ENCODE results near the gene ADAM10.
A peak's percentile ranks its signal among the peaks of the same experiment; 100 is the strongest.

ADAM10 gene

DNA sequence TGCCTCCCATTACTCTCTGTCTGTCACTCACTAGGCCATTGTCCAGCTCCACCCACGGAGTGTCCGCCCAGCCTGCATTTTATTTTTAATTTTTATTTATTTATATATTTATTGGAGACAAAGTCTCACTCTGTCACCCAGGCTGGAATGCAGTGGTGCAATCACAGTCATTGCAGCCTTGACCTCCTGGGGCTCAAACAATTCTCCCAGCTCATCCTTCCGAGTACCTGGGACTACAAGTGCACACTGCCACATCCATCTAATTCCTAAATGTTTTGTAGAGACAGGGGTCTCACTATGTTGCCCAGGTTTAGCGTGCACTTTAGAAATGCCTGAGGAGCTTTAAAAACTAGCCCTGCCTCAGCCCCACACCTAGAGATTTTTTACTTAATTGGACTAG, 176.2 kb downstream of the ADAM10 start:
- DNase-seq = no peak

GRCh38 chr15:58572521-58572920, 177.0 kb downstream of the ADAM10 start:
- DNase-seq = no peak

DNA sequence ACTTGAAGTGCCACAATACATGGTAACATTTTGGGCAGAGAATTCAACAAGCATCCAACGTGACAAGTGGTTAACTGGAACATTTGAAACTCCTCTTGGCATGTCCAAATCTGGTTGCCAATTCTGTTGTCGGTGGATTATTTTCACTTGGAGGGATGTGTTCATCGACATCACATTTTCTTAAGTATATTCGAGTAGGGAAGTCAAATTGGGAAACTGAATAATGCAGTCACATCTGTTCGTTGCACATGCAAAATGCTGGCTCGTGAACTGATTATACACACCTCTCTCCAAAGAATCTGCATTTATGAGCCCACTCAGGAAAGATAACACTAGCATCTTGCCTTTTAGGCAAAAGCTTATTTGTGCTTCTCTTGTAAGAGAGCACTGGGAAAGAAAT, 178.0 kb downstream of the ADAM10 start:
- DNase-seq = no peak

DNA sequence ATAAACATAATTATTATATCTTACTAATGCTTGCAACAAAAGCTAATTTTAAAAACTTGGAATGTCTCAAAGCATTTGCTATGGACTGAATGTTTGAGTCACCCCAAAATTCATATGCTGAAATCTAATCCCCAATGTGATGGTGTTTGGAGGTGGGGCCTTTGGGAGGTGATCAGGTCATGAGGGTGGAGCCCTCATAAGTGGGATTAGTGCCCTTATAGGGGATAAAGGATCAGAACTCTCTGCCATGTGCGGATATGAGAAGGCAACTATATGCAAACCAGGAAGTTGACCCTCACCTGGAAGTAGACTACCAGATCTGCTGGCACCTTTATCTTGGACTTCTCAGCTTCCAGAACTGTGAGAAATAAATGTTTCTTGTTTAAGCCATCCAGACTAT, 180.1 kb downstream of the ADAM10 start:
- no peak for DNase-seq

GRCh38 chr15:58568157-58568571, 181.3 kb downstream of the ADAM10 start:
- DNase-seq = no peak

GRCh38 chr15:58566029-58566428, 183.5 kb downstream of the ADAM10 start:
- no peak for DNase-seq

GRCh38 chr15:58565619-58566018, 183.9 kb downstream of the ADAM10 start:
- DNase-seq = no peak

- DNase-seq = no peak
Observed at GRCh38 chr15:58564981-58565380, 184.5 kb downstream of the ADAM10 start.

- no peak for DNase-seq
Observed at GRCh38 chr15:58562135-58562534, 187.4 kb downstream of the ADAM10 start.

- no peak for DNase-seq
Observed at GRCh38 chr15:58561321-58561720, 188.2 kb downstream of the ADAM10 start.

DNA sequence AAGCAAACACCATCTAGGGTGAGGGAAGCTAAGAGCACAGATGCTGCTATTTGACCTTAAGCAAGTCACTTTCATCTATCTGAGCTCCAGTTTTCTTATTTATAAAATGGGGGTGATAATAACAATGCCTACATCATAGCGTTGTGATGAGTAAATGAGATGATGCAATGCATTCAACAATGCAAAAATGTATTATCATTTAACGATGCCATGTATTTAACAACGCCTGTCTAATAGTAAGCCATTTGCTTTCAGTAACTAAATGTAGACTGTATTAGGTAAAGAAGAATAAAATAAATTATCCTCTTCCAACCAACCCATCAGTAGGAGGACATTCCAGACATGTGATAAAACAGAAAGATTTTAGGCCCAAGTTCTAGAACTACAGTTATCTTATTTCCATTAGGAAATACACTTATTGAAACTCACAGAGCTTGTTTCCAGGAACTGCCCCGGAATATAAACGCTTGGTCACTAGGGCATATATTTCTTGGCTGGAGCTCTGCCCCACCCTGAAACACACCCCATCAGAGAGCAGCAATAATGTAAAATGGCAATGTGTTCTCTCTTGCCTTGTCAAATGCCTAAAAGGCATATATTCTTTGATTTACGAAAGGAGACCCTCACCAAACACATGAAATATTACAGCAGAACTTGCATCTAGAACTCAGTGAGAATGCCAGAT, 189.5 kb downstream of the ADAM10 start:
- no peak for DNase-seq

DNA sequence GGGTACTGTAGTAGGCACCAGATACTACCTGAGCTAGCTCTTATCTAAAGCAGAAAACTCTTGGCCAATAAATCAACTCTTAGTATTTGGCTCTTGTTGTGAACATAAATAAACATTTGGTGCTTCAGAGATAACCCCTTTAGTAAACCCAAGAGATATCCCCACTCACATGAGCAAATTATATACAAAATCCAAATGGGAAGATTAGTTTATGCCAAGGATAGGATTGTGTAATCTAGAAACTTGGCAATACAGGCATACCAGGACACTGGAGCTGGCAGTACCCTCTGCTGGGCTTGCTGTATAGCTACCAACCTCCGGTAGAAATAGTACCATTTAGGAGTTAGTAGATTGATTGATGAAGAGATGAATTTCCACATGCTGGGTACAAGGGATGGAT, 190.7 kb downstream of the ADAM10 start:
- no peak for DNase-seq

DNA sequence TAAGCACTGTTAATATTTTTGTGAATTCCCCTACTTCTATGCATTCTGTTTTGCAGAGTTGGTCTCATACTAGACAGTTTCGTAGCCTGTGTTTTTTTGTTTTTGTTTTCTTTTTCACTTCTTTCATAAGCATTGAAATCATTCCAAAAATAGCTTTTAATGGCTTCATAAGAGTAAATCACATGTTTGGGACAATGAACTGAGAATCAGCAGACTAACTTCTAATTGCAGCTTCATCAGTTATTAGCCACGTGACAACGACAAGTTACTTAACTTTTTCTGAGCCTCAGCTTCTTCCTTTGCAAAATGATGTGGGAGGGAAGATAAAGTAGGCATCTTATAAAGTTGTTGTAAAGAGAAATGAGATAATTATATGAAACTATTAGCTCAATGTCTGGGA, 193.0 kb downstream of the ADAM10 start:
- DNase-seq = no peak

DNA sequence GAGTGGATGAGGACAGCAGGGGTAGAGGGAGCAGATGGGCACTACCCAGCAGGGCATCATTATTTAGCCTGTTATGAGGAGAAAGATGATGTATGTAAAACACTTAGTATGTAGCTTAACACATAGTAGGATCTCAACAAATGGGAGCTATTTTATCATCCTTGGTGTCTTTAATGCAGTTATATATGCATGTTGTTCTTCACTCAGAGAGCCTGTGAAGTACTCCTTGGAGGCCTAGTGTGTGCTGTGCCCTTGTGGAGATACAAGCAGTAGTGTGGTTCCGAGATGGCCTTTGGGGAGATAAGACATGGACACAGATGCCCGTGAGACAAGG, 193.5 kb downstream of the ADAM10 start:
- no peak for DNase-seq

GRCh38 chr15:58555162-58556027, 194.1 kb downstream of the ADAM10 start:
- no peak for DNase-seq

DNA sequence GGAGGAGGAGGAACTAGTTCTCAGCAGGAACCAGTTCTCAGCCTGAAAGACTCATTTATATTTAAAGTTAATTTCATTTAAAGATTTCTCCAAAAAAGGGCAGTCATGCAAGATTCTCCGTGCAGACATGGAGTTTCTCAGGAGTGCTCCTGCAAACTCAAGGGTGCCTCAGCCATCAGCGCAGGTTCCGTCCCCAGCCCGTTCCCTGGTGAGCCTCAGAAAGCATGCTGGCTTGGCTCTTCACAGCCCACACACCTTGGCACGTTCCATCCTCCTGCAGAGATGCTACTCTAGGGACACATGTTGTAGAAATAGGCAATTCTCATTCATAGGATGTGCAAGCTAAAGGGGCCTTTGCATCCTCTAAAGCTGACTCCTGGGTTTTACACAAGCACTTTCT, 194.7 kb downstream of the ADAM10 start:
- no peak for DNase-seq

DNA sequence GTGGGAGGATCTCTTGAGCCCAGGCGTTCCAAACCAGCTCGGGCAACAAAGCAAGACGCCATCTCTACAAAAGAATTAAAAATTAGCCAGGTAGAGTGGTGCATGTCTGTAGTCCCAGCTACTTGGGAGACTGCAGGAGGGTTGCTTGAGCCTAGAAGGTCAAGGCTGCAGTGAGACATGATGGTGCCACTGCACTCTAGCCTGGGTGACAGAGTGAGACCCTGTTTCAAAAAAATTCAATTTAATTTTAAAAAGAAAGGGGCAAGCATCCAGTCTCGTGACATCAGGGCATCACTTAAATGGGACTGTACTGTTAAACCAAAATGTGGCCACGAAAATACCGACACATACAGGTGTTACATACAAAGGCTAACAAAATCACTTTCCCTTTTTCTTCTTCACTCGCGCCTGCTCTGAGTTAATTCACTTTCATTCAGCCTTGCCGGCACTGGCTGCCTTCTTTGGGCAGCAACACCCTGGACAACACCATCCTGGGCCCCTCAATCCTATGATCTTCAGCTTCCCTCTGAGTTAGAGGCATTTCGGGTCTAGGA, 196.1 kb downstream of the ADAM10 start:
- DNase-seq = no peak

DNA sequence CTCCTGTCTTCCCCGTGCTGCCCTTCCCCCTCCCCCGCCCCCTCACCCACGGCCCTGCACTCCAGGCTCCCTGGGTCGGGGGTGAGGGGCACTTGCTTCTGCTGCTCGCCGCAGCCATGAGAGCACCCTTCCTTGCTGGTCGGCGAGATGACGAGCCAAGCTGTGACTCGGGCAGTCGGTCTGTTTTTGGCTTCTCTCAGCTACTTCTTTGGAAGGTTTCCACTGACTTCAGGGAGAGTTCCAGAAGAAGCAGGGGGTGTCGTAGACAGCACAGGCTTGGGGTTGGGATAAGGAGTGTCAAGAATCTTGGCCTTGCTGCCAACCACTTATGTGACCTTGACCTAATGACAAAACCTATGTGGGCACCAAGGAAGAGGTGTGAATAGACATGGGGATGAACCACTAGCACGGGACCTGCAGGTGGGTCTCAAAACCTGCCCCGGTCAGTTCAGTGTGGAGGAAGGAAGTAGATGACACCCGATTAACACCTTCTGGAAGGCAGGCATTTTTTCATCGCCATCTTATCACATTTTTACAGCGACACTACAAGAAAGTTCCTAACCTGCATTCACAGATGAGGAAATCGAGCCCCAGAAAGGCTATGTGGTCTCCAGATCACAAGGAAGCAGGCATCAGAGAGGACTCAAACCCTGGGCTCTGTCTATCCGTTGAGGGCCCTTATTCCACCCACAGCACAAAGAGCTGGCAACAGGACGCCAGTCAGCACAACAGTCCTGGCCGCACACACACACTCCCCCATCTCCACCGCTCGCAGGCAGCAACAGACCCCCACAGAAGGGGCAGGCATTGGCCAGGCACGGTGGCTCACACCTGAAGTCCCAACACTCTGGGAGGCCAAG, 196.8 kb downstream of the ADAM10 start:
- no peak for DNase-seq

GRCh38 chr15:58551764-58552504, 197.6 kb downstream of the ADAM10 start:
- peak; percentile 87 for DNase-seq

DNA sequence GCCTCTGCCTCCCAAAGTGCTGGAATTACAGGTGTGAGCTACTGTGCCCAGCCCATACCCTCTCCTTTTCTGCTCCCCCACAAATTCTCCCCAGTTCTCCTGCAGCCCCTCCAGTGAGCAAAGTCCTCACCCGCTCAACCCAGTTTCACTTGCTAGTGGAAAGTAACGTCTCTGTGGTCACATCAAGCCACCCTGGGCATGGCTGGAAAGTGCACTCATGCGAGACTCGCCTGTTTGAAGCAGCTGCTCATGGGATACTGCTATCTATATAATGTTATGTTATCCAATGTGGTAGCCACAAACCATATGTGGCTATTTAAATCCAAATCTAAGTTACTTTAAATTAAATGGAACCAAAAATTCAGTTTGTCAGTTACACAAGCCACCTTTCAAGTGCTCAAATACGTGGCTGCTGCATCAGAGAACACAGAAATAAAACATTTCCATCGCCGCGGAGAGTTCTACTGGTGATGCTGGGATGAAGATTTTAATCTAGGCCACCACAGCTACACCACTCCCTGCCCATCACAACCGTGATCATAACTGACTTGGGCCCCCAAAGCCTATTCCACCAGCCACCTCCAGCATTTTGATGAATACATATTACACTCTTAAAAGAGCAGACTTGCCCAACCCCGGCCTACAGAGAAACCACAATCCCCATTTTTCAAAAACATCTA, 198.3 kb downstream of the ADAM10 start:
- no peak for DNase-seq

GRCh38 chr15:58549785-58550074, 199.8 kb downstream of the ADAM10 start:
- DNase-seq = no peak

Data from EL (cell line).